Epithelial cell of esophagus (primary cell): ENCODE measurements around the gene TRIM67.

ENCODE experiments used
- DNase-seq: peaks from one replicate; pipeline ENCODE4 v3.0.0; 2010; ENCODE audit warnings: low read depth
- H3K4me3 ChIP-seq: 2 replicates; pipeline ENCODE4 v1.5.1; 2011; ENCODE audit warnings: mild to moderate bottlenecking, low read length, control low read depth
- CTCF ChIP-seq: IDR thresholded peaks from 2 replicates; pipeline ENCODE4 v1.5.1; 2011; ENCODE audit warnings: low read depth, mild to moderate bottlenecking, low read length, control low read depth, inconsistent platforms; ENCODE audit not compliant: insufficient read depth; ENCODE audit errors: missing control alignments

The TRIM67 gene

GRCh38 chr1:231161667-231162296 is at the start of gene TRIM67:
TSS of gene TRIM67 (plus strand) at chr1:231162058. CDS start at chr1:231162970, 912 bp downstream.
- TF ChIP-seq CTCF: no peak
- DNase-seq: no peak
- H3K4me3 ChIP-seq: no peak within 1 kb of the TSS

GRCh38 chr1:231116738-231117137 is 45.1 kb upstream of the TRIM67 start:
- no peak overlapping the region for H3K4me3 ChIP-seq
- no peak for TF ChIP-seq CTCF
- no peak for DNase-seq

GRCh38 chr1:231118704-231119453 is 43.0 kb upstream of the TRIM67 start:
- TF ChIP-seq CTCF: no peak
- DNase-seq: no peak
- H3K4me3 ChIP-seq: no peak overlapping the region

GRCh38 chr1:231121533-231121932 is 40.3 kb upstream of the TRIM67 start:
- H3K4me3 ChIP-seq: no peak overlapping the region
- no peak for TF ChIP-seq CTCF
- no peak for DNase-seq

- no peak overlapping the region for H3K4me3 ChIP-seq
- TF ChIP-seq CTCF: no peak
Measured at GRCh38 chr1:231122143-231122542, 39.7 kb upstream of the TRIM67 start.

GRCh38 chr1:231124746-231125145 is 37.1 kb upstream of the TRIM67 start:
- TF ChIP-seq CTCF: no peak
- H3K4me3 ChIP-seq: no peak overlapping the region
- DNase-seq: no peak

More at GRCh38 chr1:231122143-231122542, 39.7 kb upstream of the TRIM67 start:
- DNase-seq: no peak
